Right lobe of liver (tissue), 4 donors: Measurements from ENCODE around the gene RPTOR.

Source experiments
- POLR2A ChIP-seq: fragments of 450-650 bp; IDR thresholded peaks from one replicate; pipeline ENCODE4 v1.6.1; 2017; ENCODE audit warnings: antibody characterized with exemption, mild to moderate bottlenecking
- TF ChIP-seq, protein P1 (sequence below), 4 donors: fragments of 200-600 bp in 3 of 4; fragments of 450-650 bp in 1 of 4; IDR thresholded peaks; one replicate each; pipeline versions ENCODE4 v1.5.1 to v1.8.0; 2016 to 2022; ENCODE audit warnings: antibody characterized with exemption in 4 of 4, mild to moderate bottlenecking in 2 of 4
- donor health status: DM: no; HTN: no; CAD: no.
- donor health status: DM: no; HTN: no; CAD: no.
- donor health status: DM: no; HTN: yes; CAD: no.

DNA sequence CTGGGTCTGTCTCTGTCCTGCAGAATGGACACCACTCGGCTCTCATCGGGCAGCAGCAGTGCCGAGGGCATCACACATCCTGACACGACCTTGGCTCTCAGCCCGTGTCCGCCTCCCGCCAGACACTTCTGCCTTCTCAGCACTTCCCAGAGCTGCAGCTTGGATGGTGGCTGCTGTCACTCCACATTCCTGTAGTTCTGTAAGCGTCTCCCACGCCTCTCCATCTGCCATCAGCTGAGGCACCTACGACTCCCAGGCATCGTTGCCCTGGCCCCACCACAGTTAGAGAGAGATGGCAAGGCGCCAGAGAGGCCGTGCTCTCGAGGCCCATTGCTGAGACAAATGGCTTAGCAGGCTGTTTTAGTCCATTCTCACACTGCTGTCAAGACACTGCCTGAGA is 251.1 kb downstream of the RPTOR start:
- TF ChIP-seq, protein P1, sequence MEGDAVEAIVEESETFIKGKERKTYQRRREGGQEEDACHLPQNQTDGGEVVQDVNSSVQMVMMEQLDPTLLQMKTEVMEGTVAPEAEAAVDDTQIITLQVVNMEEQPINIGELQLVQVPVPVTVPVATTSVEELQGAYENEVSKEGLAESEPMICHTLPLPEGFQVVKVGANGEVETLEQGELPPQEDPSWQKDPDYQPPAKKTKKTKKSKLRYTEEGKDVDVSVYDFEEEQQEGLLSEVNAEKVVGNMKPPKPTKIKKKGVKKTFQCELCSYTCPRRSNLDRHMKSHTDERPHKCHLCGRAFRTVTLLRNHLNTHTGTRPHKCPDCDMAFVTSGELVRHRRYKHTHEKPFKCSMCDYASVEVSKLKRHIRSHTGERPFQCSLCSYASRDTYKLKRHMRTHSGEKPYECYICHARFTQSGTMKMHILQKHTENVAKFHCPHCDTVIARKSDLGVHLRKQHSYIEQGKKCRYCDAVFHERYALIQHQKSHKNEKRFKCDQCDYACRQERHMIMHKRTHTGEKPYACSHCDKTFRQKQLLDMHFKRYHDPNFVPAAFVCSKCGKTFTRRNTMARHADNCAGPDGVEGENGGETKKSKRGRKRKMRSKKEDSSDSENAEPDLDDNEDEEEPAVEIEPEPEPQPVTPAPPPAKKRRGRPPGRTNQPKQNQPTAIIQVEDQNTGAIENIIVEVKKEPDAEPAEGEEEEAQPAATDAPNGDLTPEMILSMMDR (IDR thresholded peaks at IDR 0.05): no peak
- no peak for TF ChIP-seq POLR2A
